Medulla oblongata (tissue), 1 donor: ENCODE data around the gene ACSM2A.
"Not testable (repeated sequence)": the region's sequence is repeated elsewhere in the genome, so short reads cannot be mapped to it uniquely, and the experiment has no call there.

Source experiments
- DNase-seq: peaks from one replicate; pipeline ENCODE4 v3.0.0-alpha.2; 2015; ENCODE audit errors: extremely low spot score

Gene ACSM2A, protein sequence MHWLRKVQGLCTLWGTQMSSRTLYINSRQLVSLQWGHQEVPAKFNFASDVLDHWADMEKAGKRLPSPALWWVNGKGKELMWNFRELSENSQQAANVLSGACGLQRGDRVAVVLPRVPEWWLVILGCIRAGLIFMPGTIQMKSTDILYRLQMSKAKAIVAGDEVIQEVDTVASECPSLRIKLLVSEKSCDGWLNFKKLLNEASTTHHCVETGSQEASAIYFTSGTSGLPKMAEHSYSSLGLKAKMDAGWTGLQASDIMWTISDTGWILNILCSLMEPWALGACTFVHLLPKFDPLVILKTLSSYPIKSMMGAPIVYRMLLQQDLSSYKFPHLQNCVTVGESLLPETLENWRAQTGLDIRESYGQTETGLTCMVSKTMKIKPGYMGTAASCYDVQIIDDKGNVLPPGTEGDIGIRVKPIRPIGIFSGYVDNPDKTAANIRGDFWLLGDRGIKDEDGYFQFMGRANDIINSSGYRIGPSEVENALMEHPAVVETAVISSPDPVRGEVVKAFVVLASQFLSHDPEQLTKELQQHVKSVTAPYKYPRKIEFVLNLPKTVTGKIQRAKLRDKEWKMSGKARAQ

DNA sequence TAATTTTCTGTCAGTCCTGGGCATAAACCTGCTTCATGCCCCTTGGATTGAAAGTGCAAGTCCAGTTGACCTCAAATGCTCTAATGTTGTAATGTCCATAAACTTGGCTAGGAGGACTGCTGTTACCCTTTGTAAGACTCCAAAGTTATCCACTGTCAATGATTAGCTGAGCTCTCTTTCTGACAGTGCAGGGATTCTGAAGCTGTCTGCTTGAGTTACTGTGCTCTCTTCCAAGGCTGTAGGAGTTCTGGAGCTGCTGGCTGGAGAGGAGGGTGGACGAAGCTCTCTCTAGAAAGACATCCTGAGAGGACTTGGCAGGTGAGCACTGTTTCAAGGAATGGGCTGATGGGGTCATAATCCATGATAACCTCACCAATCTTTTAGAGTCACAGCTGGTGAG lies at the start of gene ACSM2A:
ACSM2A (plus strand) TSS at position 158 of the 400 bp plus-strand sequence. CDS start 8,594 bp downstream, outside the sequence.
- DNase-seq, result not testable (repeated sequence)

DNA sequence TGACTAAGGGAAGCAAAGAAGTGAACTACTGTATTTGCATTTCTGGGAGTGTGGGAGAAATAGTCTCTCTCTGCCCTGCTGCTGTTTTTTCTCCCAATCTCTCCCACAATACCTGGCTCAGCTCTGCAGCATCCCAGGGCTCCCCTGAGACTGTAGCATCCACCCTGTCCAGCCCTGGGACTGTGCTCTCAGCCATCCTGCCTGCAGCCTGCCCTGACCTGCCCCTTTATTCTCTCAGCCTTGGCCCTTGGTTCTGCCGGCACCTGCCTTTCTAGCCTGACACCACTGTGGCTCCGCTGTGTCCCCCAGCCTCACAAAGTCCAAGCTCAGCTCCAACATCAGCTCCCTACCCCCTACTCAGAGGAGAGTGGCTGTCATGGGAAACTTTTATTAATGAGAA lies 48.7 kb upstream of the ACSM2A start:
- no peak for DNase-seq

DNA sequence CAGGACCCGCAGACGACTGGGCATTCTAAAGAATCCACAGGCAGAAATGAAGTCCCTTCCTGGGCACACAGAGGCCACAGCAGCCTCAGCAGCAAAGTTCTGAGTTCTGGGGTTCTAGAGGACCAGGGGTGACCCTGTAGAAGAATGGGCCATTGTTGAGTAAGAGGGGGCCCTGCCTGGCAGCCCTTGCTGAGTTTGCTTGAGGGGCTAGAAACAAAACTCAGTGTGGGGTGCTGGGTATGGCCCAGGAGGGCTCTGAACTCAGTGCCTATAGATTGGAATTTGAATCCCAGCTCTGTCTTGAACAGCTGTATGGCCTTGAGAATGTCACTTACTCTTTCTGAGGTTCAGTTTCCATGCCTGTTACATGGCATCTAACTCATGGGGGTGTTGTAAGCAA lies 46.7 kb upstream of the ACSM2A start, which contains the start of gene PDILT:
PDILT (minus strand) TSS at position 101 of the 400 bp plus-strand sequence. CDS start 5,437 bp downstream, outside the sequence.
- DNase-seq, result no peak

DNA sequence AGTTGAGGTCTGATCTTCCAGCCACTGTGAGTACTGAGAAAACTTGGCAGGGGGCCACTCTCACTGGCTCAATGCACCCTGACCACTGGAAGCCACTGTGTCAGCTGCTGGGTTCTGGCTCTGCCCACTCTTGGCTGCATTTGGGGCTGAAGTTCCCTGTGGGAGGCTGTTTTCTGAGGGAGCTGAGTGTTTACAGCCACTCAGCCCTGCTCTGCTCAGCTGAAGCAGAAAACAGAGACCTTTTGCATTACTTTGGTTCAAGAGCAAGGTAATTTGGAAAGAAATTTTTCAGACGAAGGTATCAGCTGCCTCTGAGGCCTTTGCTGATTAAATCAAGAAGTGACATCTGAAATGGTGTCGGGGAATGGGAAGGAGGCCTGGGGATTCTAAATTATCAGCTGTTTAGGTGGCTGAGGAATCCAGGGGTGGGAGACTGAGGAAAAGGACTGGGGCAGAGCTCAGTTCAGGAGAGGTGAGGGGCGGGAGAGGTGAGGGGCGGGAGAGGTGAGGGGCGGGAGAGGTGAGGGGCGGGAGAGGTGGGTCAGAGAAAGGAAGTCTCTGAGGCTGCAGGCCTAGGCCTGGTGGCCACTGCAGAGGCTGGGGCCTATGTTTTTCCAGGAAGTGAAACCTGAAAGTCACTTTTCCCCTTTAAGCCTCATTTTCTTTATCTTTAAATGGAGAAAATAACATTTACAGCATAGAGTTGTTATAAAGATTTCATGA lies 41.8 kb upstream of the ACSM2A start, which contains the start of gene ACSM5:
ACSM5 (plus strand) TSS at position 137 of the 723 bp plus-strand sequence. CDS start 1,951 bp downstream, outside the sequence.
- DNase-seq, result peak; percentile 88

DNA sequence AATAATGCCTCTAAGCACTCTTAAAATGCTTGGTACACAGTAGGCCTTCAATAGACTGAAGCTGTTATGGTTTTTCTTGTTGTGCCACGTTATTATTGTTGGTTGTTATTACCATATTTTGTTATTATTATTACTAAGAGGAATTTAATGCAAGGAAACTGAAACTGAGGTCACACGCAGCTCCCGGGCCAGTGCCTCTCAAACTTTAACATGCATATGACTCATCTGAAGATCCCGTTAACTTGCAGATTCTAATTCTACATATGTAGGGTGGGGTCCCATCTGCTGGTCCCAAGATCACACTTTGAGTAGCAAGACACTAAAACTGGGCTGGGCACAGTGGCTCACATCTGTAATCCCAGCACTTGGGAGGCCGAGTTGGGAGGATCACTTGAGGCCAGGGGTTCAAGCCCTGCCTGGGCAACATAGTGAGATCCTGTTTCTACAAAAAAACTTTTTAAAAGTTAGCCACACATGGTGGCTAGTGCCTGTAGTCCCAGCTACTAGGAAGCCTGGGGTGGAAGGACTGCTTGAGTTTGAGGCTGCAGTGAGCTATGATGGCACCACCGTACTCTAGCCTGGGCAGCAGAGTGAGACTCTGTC lies 41.1 kb upstream of the ACSM2A start:
- DNase-seq, result no peak

DNA sequence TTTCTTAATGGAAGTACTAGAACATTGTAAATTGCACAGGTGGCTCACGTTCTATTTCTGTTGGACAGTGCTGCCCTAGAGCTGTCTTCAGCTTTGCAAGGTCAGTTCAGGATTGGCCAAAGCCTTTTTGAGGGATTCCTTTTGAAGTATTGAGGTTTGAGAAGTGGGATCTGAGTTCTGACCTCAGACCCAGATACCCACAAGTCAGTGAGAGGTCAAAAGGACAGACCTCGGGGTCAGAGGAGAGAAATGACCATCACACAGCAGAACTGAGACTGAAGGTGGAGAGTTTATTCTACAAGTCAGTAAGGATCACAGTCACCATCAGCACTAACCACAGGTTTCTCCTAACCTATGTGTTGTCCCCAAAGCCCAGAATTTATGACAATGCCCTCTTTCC lies 40.3 kb upstream of the ACSM2A start:
- no peak for DNase-seq

DNA sequence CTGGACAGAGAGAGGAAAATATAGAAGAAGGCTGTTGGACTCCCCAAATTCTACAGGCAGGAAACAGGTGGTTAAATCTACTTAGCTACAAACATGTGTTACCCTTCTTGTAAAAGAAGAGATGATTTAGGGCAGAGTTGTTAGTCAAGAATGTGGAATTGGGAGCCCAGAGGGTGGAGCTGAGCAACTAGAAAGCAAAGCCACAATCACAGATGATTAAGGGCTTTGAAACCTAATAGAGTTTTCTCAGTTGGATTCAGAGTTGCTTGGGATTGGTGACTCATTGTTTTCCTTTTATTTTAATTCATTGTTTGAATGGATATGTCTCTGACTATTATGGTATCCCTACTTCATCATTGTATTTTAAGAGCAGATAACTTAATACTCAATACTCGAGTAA lies 35.8 kb upstream of the ACSM2A start:
- no peak for DNase-seq

DNA sequence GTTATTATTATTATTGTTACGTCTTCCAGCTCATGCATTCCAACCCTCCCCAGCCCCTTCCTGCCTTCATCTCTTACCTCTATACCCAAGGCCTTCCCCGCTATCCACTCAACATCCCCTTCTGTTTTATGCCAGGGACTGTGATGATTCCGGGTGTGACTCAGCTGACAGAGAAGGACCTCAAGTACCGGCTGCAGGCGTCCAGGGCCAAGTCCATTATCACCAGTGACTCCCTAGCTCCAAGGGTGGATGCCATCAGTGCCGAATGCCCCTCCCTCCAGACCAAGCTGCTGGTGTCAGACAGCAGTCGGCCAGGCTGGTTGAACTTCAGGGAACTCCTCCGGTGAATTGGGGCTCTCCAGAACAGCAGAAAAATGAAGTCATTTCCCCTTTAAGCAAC lies 32.2 kb upstream of the ACSM2A start:
- not testable (repeated sequence) for DNase-seq

DNA sequence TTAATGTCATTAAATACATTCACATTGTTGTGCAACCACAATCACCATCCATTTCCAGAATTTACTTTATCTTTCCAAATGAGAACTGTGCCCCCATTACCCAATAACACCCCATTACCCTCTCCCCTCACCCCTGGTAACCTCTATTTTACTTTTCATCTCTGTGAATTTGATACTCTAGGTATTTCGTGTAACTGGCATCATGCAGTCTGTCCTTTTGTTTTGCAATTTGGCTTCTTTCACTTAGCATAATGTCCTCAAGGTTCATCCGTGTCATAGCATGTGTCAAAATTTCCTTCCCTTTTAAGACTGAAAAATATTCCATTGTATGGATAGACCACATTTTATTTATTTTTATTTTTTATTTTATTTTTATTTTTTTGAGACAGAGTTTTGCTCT lies 29.6 kb upstream of the ACSM2A start:
- not testable (repeated sequence) for DNase-seq

DNA sequence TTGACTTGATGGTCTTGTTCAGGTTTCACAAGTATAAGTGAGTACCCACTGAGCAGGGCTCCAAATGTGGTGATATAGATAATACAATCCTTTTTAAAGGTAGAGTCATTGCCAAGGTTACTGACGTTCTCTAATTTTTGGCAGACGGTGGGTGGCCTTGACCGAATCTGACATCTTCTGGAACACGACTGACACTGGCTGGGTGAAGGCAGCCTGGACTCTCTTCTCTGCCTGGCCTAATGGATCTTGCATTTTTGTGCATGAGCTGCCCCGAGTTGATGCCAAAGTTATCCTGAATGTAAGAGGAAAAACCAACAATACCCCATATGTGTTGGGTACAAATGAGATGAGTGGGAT lies 27.6 kb upstream of the ACSM2A start:
- not testable (repeated sequence) for DNase-seq

DNA sequence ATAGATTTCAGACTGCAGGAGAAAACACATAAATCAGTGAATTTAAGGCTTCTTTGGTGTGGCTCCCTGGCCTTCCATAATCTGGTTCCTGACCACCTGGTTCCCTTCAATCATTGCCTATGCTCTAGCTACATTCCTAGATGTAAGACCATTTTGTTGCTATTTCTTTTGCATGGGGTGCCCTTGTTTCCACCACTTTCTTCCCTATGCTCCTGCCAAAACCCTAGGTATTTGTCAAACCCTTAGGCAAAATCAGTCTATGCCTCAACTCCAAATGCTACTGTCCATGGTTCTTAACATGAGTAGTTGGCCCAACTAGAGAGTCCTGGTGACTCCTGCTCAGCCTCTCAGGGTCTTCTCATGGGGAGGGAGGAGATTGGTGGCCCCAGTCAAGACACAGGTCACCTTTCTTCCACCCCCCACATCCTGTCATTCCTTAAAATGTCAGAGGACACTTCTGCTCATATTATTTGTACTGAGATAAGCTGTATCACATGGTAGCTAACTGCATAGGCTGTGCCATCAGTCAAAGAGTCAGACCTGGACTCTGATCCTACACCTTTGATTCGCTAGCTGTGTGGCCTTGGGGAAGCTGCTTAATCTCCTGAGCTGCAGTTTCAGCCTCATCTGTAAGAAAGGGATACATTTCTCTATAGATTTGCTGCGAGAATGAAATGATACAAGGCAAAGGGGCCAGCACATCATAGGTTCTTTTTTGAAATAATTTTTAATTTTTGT lies 27.0 kb upstream of the ACSM2A start:
- DNase-seq, result no peak

DNA sequence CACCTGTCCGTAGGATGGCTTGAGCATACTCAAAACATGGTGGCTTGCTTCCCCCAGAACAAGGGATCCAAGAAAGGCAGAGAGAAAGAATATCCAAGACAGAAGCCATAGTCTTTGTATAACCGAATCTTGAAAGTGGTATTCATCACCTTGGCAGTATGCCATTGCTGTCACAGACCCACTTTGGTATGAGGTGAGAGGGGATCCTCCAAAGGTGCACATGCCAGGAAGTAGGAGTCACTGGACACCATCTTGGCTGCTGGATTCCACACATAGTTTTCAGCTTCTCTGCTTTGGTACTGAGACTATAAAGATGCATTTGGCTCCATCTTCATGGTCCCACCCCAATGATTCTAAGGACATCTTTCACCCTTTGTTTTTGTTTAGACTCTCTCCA lies 23.9 kb upstream of the ACSM2A start:
- DNase-seq, result not testable (repeated sequence)

DNA sequence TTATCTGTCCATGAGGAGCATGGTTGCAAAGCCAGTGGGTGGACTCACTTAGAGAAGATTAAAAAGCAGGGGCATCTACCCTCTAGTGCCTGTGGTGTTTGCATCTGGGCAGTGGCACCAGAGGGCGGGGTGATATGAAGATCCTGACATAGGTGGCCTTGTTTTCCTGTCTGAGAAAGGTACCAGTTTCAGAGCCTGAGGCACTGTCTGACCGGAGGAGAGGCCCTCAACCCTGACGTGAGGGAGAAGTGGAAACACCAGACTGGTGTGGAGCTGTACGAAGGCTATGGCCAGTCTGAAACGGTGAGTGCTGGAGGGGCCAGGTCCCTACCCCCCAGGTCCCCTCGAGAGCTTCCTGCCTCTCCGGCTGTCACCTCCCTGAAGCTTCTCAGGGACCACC lies 21.8 kb upstream of the ACSM2A start:
- DNase-seq, result not testable (repeated sequence)

DNA sequence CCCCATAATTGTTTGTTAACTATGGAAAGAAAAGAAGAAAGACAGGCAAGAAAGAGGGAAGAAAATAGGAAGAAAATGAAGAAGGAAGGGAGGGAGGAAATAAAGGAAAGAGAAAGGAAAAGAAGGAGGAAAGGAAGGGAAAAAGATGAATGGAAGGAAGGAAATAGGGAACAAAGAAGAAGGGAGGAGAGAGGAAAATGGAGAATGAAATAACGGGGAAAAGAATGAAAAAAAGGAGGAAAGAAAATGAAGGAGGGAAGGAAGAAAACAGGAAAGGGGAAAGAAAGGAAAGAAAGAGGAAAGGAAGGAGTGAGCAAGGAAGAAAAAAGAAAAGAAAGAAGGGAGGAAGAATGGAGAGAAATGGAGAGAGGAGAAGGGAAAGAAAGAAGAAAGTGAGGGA lies 20.8 kb upstream of the ACSM2A start:
- not testable (repeated sequence) for DNase-seq

DNA sequence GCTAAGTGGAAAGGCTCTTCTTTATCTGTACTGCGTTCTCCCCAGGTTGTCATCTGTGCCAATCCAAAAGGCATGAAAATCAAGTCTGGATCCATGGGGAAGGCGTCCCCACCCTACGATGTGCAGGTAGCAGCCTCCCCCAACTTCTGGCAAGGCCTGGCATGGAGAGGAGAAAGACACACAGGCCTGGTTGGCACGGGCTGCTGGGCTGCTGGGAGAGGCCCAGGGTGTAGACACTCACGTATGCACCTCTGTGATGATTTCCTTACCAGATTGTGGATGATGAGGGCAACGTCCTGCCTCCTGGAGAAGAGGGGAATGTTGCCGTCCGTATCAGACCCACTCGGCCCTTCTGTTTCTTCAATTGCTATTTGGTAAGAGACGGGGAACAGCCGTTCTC lies 20.4 kb upstream of the ACSM2A start:
- no peak for DNase-seq

DNA sequence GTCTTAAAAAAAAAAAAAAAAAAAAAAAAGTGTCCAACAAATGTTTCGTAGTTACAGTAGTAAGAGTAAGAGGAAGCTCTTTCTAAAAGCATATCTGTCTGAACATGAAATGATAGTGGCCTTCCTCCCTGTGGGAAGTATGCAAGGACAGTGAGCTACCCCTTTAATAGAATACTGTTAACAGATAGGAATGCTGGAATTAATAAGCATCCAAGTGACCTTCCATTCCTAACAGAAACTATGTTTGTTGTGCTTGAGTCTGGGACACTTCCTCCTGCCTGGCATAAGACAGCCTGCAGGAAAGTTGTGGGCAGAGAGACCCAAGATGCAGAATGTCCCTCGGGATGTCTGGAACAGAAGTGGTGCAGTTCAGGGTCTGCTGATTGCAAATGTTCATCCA lies 12.4 kb upstream of the ACSM2A start:
- DNase-seq, result not testable (repeated sequence)

DNA sequence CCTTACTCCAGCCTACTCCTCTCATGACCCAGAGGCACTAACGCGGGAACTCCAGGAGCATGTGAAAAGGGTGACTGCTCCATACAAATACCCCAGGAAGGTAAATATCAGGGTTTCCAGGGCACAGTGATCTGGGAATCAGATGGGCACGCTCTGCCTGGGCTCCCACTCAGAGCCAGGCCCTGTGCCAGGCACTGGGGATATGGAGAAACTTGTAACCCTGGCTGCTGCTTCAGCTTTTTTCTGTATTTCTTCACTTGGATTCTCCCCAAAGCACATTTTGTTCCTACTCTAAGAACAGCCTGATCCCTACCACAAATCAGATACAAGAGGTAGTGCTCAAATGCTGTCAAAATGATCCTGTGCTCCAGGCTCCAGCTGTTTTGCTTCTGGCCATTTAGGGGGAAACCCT lies 11.5 kb upstream of the ACSM2A start:
- not testable (repeated sequence) for DNase-seq

DNA sequence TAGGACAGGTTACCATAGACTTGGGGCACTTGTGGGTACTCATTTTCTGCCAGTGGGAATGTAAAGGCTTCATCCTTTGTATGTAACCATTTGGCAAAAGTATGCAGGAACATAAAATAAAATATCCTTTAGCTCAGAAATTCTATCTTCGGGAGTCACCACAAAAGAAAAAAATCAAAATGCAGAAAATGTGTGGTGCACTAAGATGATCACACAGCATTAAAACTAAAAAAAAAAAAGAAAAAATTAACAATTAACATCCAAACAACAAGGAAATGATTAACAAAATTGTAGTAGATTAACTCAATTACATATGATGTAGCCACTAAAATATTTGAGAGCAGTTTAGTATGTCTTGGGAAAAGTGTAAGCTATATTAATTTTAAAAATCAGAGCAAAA lies 10.6 kb upstream of the ACSM2A start:
- DNase-seq, result not testable (repeated sequence)

DNA sequence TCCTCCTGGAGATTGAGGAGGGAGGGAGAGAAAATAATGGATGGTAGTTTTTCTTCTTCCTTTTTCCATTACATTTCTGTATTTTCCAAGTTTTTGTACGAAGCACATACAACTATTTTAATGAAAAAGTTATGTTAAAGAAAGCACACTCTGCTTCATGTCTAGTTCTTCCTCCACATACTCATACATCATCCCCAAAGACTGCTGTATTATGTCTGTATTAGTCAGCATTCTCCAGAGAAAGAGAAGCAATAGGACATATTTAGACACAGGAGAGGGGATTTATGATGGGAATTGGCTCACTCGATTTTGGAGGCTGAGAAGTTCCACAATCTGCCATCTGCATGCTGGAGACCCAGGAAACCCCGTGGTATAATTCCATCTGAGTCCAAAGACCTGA lies 10.1 kb upstream of the ACSM2A start:
- DNase-seq, result no peak

DNA sequence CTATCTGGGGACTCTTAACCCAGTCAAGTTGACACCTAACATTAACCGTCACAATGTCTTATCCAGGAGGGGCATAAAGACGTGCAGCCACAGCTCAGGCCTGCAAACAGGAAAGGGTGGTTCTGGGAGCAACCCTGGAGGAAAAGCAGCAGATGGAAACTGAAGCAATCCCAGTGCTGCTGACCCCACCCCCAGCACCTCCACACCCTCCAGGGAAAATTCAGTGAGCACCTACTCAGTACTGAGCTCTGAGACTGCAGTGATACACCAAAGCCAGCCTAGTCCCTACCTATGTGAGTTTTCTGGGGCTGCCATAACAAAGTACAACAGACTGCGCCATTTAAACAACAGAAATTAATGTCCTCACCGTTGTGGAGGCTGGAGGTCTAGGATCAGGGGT lies 9.5 kb upstream of the ACSM2A start:
- not testable (repeated sequence) for DNase-seq

DNA sequence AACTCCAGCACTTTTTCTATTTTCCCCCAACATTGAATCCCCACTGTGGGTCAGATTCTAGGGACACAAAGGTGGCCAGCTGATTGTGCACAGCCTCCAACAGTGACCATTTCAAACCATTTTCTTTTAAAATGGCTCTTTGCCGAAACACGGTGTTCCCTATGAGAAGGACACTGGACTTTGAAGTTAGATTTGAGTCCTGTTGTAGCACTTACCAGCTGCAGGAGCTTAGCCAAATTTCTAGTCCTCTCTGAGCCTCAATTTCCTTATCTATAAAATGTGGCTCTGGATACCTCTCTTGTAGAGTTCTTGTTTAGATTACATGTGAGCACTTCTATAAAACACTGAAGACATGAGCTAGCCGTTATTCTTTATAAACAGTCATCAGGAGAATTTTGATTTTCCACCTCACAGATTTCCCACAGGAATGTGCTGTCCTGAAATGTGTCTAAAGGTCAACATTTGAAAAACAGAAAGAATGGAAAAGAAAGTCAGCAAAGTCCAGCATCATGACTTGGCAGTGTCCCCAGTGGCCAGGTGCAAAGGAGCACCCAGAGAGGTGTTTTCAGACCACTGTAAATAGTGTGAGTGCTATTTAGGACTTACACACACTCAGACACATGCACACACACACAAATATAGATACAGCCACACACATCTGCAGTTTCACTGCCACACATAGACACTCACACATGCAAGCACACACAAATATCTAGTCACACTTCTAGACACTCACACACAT lies 4.5 kb upstream of the ACSM2A start:
- DNase-seq, result not testable (repeated sequence)
